Measurements from ENCODE around the gene ACAA1. TPM values are rescaled to one million over a fixed set of nuclear protein-coding genes. Genes with fewer than 3 reads are reported as not detected.
A peak's percentile ranks its signal among the peaks of the same experiment; 100 is the strongest.

Gene ACAA1
- total and polyA plus RNA-seq, 9 of the 15 experiments (the other 6 are each of a cell fraction or from before 2014, with no cell fraction given), result 4.0 to 88.9 (median 57.2) TPM

DNA sequence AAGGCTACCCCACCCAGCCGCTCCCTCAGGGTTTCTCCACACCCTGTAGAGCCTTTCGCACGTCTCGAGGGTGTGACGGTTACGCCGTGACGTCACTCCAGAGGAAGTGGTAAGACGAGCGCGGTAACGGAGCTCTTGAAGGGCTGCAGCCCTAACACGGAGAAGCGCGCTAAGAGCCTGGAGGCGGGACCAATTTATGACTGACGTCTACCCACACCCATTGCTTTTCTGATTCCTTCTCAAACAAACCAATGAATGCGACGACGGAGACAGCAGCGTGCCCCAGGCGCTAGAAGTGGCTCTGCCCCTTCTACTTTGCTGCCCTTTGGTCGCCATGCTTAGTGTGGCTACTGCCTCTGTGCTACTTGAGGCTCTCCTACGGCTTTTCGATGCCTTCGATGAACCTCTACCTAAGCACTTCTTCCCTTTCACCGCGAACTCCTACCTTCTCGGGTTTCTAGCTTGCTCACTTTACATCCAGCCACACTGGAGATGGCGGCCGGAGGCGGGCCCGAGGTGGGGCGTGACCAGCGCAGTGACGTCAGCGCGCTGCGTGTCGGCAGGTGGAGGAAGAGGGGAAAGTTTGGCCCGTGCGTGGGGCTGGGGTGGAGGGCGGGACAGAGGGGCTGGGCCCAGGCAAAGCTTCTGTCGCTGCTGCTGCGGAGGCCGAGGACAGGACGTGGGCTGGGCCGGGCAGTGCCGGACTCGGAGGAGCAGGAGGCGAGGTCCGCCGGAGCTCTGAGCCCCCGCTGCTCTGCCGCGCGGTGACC is 28.2 kb upstream of the ACAA1 start, which contains the start of gene OXSR1 (continued):
- TF ChIP-seq SMC3 (conservative IDR thresholded peaks at IDR 0.05; ENCODE audit: insufficient read depth, low read depth, low read length), result no peak
- TF ChIP-seq, protein P1, sequence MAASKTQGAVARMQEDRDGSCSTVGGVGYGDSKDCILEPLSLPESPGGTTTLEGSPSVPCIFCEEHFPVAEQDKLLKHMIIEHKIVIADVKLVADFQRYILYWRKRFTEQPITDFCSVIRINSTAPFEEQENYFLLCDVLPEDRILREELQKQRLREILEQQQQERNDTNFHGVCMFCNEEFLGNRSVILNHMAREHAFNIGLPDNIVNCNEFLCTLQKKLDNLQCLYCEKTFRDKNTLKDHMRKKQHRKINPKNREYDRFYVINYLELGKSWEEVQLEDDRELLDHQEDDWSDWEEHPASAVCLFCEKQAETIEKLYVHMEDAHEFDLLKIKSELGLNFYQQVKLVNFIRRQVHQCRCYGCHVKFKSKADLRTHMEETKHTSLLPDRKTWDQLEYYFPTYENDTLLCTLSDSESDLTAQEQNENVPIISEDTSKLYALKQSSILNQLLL (CRISPR knock-in tag; IDR thresholded peaks at IDR 0.05; ENCODE audit: borderline replicate concordance), result no peak
- peak; percentile 98 for TF ChIP-seq ATF3 (IDR thresholded peaks at IDR 0.05)
- 0 out of 2 replicates have a peak, but pooled peaks have one; percentile 56 for TF ChIP-seq ATF3 (CRISPR knock-in tag; conservative IDR thresholded peaks at IDR 0.05)
- TF ChIP-seq ZNF445 (CRISPR knock-in tag; IDR thresholded peaks at IDR 0.05; ENCODE audit: low read depth), result no peak
- TF ChIP-seq, protein P2, sequence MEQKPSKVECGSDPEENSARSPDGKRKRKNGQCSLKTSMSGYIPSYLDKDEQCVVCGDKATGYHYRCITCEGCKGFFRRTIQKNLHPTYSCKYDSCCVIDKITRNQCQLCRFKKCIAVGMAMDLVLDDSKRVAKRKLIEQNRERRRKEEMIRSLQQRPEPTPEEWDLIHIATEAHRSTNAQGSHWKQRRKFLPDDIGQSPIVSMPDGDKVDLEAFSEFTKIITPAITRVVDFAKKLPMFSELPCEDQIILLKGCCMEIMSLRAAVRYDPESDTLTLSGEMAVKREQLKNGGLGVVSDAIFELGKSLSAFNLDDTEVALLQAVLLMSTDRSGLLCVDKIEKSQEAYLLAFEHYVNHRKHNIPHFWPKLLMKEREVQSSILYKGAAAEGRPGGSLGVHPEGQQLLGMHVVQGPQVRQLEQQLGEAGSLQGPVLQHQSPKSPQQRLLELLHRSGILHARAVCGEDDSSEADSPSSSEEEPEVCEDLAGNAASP (IDR thresholded peaks at IDR 0.05), result no peak
- TF ChIP-seq ZBTB12 (CRISPR knock-in tag; IDR thresholded peaks at IDR 0.05), result peak; percentile 94
- TF ChIP-seq ZFP36 (IDR thresholded peaks at IDR 0.05; ENCODE audit: low read depth, low read length, partially characterized antibody), result no peak
- peak; percentile 9 for TF ChIP-seq TAF9B (IDR thresholded peaks at IDR 0.05; ENCODE audit: partially characterized antibody)
- TF ChIP-seq RERE (CRISPR knock-in tag; IDR thresholded peaks at IDR 0.05; ENCODE audit: borderline replicate concordance), result no peak
- no peak for TF ChIP-seq ZNF507 (tag; conservative IDR thresholded peaks at IDR 0.05)
- no peak for TF ChIP-seq ZBTB34 (CRISPR knock-in tag; IDR thresholded peaks at IDR 0.05)
- peak in 1 of 2 experiments; percentile 75; a peak in 2 of 4 replicates for TF ChIP-seq NONO (IDR thresholded peaks at IDR 0.05; ENCODE audit: low read depth in 2 of 2, low read length in 1 of 2)

Data from K562 (cell line).